GF-D8 (cell line): Measurements from ENCODE around the gene ITGA4.

Experiments
- DNase-seq: peaks from one replicate; lab custom pipeline; 2025; lab: John Stamatoyannopoulos, UW

Gene ITGA4

DNA sequence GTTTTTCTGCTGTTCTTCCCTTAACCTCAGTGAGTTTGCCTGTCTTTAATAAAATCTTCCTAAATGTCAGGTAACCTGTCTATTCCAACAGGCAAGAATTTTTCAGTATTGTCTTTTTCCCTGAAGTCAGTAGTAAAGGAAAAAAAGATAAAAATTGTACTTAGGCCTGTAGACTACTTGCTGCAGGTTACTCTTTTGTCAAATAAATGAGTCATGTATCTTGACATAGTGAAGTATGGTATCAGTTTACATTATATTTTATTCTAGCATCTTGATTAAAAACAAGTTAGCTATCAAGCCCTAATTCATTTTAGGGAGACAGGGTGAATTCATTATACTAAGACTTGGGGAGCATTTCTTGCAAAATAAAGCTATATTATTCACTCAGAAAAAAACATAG lies 59.8 kb downstream of the ITGA4 start:
- no peak for DNase-seq

DNA sequence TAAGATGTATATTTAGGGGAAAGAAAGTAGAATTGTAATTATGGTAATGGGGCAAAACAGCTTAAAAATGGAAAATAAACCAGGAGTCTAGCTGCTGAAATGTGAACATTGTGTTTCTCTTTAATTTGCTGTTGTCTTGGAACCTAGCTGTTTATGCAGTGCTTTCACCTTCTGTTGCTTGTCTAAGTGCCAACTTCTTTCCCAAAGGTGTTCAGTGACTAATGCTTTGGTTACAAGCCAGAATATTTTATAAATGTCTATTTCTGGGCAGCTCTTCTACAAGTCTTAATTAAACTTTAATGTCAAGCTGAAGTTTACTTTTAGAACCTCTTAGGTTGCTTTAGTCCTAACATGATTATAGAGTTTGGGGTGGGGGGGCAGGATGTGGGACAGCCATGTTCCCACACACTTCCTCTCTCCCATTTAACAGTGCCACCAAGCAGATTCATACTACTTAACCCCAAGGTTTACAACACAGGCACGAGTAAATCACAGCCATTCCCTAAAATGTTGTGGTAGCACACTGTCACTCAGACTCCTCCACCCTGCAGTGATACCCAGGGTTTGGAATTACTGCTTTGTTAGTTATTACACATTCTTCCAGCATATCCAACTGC lies 60.6 kb downstream of the ITGA4 start:
- DNase-seq, result no peak

DNA sequence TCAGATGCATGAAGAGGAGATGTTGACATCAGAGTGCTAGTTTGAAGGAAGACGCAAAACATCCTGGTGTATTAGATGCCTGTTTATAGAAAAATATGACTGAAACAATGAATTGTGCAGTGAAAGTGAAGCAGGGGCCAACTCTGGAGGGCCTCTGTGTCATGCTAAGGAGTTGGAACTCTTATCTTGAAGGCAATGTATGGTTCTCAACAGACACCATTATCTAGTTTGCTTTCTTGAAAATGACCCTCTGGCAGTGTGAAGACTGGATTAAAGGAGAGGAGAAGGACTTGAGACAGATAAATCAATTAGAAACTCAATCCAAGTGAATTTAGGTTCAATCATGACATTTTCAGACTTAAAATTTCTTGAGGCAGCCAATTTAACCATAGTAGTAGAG lies 63.1 kb downstream of the ITGA4 start:
- DNase-seq, result no peak

DNA sequence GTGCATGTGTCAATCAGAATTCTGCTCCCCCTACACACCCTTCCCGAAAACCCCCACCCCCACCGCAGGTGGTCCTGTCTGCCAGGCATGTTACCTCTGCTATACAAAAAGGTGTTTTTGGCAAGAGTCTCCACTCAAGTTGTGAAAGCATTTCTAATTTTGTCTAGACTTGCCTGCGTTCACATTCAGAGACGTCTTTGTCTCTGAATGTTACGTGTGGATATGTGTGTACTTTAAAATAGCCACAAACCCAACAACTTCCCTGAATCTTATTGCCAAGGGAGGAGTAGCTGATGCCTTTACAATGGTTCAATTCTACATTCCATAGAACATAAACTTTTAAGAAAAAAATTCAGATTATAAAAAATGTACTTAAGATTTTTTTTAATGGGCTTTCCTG lies 66.6 kb downstream of the ITGA4 start:
- DNase-seq, result no peak

DNA sequence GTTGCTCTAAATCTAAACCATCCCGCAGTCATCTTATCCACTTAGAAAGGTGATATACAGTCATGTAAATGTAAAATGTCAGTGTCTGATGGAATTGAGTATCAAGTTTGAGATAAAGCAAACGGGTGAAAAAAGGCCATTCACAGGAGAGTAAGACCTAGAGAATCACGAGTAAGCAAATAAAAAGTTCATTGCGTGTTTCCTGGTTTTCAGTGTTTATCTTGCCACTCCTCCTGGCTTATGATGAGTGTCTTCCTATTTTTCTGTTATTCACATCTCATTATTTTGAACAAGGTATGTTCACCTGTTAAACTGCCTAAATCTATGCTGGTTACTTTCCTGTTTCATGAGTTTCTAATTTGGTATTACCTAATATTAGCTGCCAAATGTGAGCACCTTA lies 68.8 kb downstream of the ITGA4 start:
- DNase-seq, result no peak

DNA sequence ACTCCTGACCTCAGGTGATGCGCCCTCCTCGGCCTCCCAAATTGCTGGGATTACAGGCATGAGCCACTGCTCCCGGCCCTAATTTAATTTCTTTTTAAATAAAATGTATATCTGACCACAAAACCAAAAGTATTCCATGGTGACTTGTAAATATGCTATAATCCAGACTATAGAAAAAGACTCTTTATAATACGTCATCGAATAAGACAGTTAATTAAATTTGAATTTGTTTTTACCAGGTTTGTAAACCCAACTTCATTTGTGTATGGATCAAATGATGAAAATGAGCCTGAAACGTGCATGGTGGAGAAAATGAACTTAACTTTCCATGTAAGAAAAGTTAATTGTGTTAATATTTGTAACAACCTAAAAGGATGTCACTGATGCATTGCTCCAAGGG lies 69.9 kb downstream of the ITGA4 start:
- no peak for DNase-seq

DNA sequence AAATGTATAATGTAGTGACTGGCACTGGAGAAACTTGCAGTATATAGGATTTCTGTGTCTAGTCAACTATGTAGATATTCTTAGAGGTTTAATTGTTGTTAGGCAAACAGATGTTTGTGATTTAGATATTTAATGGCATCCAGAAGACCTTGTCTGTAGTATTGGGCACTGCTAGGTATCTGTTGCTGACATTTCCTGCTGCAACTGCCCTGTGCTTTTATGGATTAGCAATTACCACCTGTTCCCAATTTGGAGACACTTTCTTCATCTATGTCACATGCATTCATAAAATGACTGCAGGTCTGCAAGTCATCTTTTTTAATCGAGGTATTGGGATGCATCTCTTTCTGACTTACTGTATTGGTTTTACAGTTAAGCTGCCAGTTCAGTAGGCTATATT lies 71.3 kb downstream of the ITGA4 start:
- no peak for DNase-seq

DNA sequence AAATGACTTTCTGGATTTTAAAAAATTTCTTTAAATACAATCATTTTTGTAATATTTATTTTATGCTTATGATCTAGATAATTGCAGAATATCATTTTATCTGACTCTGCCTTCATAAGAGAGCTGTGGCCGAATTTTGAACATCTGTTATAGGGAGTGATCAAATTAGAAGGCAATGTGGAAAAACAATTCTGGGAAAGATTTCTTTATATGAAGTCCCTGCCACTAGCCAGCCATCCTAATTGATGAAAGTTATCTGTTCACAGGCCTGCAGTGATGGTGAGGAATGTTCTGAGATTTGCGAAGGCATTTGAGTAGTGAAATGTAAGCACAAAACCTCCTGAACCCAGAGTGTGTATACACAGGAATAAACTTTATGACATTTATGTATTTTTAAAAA lies 79.5 kb downstream of the ITGA4 start:
- DNase-seq, result no peak

DNA sequence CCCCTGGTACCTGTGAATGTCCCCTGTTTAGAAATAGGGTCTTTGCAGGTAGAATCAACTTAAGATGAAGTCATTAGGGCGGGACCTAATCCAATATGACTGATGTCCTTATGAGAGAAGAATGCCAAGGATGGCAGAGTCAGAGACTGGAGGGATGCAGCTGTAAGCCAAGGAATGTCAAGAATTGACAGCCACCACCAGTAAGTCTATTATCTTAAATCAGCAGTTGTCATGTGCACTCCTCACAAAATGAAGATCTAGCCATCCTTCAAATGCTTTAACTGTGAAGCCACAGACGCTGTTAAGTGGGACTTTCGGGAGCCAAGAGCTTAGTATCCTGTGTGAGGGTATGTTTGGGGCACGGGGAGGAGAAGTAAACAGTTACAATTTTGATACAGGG lies 83.2 kb downstream of the ITGA4 start:
- no peak for DNase-seq

DNA sequence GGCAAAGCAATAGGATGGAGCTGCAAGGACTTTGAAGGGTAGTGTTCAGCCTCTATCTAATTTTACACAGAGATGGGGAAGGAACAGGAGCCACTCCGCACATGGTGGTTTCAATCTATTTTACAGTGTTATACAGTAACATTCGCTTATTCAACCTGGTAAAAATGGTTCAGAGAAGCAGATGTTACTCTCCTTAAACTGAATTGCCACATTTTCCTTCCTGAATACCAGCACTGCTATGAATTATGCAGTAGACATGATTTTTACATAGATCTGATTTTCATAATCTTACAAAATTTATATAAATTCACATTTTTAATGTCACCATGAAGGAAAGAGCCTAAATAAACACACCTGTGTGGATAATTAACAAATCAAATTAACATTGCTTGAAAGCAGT lies 85.0 kb downstream of the ITGA4 start:
- peak; percentile 4 for DNase-seq

DNA sequence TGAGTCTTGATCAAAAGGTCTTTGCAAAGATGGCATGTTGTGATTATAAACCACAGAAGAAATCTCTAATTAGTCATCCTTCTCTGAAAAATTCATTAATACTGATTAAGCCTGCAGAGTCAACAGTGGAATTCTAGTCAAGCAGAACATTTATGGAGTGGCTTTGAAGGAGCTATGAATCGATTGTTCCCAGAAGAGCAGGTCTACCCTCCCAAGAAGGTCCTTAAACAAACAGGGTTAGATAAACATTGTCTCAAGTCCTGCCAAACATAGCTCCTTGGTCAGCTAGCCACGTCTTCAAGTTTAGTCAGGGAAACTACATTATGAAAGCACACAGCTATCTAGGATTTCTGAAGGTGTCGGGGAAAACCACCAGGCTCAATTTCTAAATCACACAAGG lies 88.9 kb downstream of the ITGA4 start:
- no peak for DNase-seq

DNA sequence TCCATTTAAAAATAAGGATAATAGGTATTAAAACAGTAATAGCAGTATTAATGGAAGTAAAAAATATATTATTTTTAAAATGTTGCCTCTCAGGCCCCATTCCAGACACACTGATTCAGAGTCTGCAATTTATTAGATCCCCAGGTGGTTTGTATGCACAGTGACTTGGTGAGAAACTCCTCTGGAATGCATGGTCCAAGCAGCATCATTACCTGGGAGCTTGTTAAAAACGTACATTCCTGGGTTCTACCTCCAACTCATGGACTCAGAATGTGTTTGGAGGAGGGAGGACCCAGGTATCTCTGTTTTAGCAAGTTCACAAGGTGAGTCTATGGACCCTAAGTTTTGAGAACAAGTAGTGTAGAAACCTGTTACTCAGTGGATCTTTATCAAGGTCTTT lies 95.6 kb downstream of the ITGA4 start:
- DNase-seq, result no peak

DNA sequence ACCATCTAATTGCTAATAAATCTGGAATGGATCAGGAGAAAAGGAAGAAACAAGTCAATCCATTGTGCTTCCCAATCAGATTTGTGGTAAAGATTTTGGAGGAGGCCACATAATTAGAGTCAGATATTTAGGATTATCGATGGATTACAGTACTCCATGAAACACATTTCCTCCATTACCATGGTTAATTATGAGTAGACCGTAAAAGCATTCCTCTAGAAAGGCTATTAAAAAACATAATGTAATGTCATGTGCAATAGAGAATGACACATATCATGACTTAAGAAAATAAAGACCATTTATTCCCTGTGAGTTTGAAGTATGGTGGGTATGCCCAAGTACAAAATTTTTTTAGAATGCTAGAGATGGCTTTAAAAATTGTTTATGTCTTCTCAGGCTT lies 96.1 kb downstream of the ITGA4 start:
- no peak for DNase-seq

DNA sequence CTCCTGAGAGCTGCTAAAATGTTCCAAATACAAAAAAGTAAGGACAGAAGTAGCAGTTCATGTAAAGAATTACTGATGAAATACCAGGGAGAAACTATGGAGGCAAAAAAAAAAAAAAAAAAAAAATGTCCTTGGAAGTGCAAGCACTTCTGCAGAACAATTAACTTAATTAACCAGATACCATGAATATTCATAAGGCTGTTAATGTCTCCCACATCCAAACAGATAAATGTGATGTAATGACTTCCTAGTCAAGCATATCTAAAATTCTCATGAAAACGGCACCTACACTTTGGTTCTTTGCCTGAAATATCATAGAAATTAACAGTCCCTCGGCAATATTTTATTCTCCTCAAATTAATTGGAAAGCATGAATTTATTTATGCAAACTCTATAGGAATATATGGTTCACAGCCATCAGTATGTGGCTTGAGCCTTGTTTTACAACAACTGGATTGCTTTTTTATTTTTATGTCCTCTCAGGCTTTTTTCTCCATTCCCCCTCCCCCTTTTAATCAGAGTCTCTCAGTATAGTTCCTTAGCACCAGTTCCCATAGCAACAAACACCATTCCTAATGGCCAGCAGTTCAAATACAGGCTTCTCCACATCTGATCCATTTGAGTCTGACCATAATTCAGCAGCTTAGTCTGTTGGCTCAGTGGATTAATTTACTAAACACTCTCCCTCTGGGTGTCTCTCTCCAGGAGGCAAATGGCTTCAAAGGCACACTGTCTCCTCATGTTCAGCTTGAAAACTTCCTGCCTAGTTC lies 97.1 kb downstream of the ITGA4 start:
- no peak for DNase-seq

DNA sequence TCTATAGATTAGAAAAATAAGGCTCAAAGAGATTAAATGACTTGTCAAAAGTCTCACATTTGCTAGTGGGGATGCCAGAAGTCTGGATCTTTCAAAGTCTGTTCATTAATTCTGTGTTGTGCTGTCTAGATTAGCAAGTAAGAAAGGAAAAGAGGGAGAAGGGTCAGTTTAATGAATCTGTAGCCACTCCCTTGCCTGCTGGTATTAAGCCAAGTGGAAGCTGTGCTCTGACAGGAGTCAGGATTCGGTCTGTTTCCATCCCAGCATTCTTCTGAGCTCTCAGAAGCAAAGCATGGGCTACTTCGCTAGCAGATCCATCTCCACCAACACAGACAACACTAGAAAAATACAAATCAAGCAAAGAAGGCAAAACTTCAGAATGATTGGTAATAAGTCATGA lies 101.2 kb downstream of the ITGA4 start:
- DNase-seq, result no peak

DNA sequence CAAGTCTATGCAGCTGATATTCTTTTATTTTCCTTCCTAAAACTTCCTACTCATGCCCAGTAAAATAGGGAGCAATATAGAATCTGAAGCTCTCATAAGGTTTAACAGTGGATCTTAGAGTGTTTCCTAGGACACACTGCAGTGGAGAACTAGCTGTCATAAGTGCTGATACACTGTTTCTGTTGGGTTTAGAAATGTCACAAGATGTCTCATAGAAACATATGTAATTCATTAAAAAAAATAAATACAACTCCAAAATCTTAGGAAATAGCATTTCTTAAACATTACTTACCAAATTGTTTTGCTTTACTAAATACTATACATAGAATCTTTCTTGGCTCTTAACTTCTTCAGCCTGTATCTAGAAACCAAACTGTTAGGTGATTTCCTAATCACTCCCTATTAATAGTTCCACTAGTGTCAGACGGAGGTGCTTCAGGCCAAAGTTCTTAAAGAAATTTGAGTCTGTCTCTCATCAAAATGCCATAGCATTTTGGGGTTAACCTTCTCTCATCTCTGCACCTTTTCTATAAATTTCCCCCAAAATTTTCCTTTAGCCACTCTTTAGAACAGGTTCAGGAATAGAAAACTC lies 106.0 kb downstream of the ITGA4 start:
- DNase-seq, result no peak

DNA sequence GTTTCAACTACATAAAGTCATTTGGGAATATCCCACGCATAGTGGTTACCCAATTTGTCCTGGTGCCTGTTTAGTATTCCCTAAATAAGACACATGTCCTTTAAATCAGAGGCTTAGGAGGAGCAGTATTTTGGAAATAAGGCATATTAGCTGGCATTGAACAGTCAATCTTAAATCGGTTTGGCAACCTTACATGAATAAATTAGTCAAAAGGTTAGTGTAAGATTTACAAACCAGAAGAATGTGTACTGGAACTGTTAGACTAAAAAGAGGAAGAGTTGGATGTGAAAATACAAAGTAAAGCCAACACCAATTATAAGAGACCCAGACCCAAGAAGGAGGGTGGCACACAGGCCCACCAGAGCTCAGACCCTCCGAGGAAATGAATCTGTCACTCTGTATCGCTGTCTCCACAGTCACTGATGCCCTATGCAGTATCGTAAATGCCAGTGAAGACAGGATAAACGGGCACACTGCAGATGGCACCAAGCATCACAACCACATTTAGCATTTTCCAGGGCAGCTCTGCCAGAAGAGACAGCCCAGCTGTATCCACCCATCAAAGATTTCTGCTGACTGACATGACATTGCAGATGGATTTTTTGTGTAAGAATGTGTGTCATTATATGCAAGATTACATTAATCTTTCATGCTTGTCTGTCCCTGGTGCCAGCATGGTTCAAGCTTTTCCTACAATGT lies 109.3 kb downstream of the ITGA4 start:
- no peak for DNase-seq

DNA sequence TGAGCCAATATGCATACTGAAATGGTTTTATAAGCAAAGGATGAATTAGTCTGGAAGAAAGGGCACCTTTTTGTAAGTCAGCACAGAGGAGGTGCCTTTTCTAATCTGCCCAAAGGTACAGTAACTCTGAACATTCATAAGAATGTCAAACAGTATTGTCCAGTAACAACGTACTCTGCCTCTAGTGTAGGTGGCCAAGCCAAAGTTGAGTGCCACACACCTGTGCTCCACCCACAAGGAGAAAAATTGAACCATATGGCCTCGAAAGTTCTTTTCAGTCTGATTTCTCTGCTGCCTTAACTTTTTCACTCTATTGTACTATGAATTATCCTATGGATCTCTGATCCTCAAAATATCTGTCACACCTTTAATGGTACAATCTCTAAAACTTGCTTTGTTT lies 112.9 kb downstream of the ITGA4 start:
- DNase-seq, result no peak

DNA sequence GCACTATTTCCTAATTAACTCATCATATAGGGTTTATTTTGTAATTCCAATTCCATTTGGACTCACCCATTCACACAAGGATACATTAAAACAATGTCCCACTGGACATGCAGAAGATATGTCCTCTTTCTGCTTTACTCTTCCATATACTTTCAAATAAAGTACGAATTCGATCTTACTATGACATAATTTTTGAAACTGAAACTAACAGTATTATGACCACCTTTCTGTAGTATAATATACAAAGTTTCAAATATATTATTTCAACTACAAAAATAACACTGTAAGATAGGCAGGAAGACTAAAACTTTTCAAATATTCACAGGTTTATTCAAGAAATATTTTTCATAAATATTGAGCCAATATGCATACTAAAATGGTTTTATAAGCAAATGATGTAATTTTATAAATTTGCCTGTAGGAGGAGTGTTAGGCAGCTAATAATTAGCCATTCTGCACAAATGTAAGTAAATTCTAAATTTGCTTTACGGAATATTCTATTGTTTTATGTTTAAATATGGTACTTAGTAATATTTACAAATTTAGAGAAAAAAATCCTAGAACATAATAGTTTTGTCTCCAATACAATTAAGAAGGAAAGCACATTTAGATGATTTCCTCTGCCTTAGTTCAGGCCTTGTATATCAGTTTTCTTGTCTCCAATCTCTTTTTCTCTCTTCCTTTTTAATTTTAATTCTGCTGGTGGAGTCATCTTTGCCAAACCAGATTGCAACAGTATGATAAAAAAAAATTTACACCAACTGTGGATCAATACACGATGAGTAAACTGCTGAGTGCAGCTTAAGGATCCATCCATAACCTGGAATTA lies 113.9 kb downstream of the ITGA4 start:
- no peak for DNase-seq

DNA sequence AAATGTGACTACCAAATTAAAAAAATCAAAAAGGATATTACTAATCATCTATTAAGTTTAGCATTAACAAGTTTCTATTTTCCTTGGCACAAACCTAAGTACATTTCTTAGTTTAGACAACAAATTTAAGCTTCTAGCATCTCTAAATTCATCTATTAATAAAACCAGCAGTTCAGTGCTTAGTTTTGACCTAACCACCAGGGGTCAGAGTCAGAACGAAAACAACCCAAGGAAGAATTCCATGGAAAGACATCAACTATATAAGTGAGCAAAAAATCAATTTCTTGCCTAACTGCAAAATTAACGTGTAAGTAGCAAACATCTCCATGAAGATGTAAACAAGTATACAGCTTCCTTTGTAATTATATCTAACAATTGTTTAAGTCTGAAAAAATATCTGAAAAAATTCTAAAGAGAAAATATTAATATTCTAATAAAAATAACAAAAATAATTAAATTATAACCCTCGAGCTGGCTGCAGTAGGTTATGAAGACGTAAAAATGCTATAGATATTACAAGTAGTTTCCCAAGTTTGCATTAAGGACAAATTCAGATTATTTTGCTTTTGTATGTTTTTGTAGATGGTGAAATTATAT lies 116.1 kb downstream of the ITGA4 start:
- peak; percentile 10 for DNase-seq

DNA sequence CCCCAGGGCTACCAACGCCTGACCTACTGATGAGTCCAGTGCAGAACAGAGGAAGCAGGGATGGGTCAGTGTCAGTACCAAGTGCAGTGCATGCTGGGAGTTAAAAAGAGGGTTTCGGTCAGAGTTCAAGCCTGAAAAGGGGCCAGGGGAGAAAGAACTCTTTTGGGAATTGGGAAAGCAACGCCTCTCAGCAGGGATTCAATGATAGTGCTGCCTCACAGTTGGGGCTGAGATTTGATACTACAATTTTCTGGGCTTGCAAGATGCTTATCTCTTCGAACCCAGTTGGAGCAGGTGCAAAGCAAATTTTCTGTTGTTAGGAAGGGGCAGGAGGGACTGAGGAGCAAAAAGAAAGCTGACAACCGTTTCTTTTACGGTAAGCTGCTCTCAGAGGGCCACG lies 117.1 kb downstream of the ITGA4 start:
- DNase-seq, result no peak
